HG03521 (cell line): ENCODE data around the gene POLR2I.
"Not testable (repeated sequence)": the region's sequence is repeated elsewhere in the genome, so short reads cannot be mapped to it uniquely, and the experiment has no call there.

Experiments
- ATAC-seq: cut with Tn5 transposase; IDR thresholded peaks from one replicate; pipeline ENCODE4 v1.9.1; 2021; ENCODE audit warnings: mild to moderate bottlenecking, moderate library complexity; ENCODE audit not compliant: unreplicated experiment

The POLR2I gene

GRCh38 chr19:36134867-36135266 lies 20.2 kb upstream of the POLR2I start:
- not testable (repeated sequence) for ATAC-seq

GRCh38 chr19:36131221-36131620 lies 16.5 kb upstream of the POLR2I start:
- ATAC-seq, result not testable (repeated sequence)

GRCh38 chr19:36128392-36128736 lies 13.7 kb upstream of the POLR2I start:
- no peak for ATAC-seq

GRCh38 chr19:36125557-36125956 lies 10.9 kb upstream of the POLR2I start:
- ATAC-seq, result no peak

GRCh38 chr19:36121486-36122124 lies 6.9 kb upstream of the POLR2I start:
- ATAC-seq, result no peak

GRCh38 chr19:36120984-36121358 lies 6.3 kb upstream of the POLR2I start:
- no peak for ATAC-seq

- ATAC-seq, result no peak
Observed at GRCh38 chr19:36120092-36120983, 5.7 kb upstream of the POLR2I start.

- ATAC-seq, result no peak
Observed at GRCh38 chr19:36116344-36116637, 1.6 kb upstream of the POLR2I start.

- no peak for ATAC-seq
Observed at GRCh38 chr19:36115453-36116343, 1.0 kb upstream of the POLR2I start, which contains the start of gene TBCB. Gene TBCB, plus strand, starts transcription at chr19:36115468. Its CDS starts 93 bp downstream, at chr19:36115561.

GRCh38 chr19:36113894-36114720 lies 568 bp downstream of the POLR2I start:
- ATAC-seq, result no peak

GRCh38 chr19:36113425-36113824 lies 1.2 kb downstream of the POLR2I start:
- no peak for ATAC-seq

- no peak for ATAC-seq
Observed at GRCh38 chr19:36112678-36113077, 2.0 kb downstream of the POLR2I start.

- ATAC-seq, result no peak
Observed at GRCh38 chr19:36111200-36111539, 3.5 kb downstream of the POLR2I start.

GRCh38 chr19:36110487-36111199 lies 4.0 kb downstream of the POLR2I start, which contains the start of gene OVOL3:
Gene OVOL3, plus strand, starts transcription at chr19:36111143. Its CDS starts 60 bp downstream, at chr19:36111203.
- no peak for ATAC-seq

GRCh38 chr19:36108684-36109083 lies 6.0 kb downstream of the POLR2I start:
- no peak for ATAC-seq

GRCh38 chr19:36106991-36107390 lies 7.7 kb downstream of the POLR2I start:
- ATAC-seq, result no peak

- ATAC-seq, result no peak
Observed at GRCh38 chr19:36106441-36106840, 8.2 kb downstream of the POLR2I start.

GRCh38 chr19:36103842-36104552 lies 10.7 kb downstream of the POLR2I start:
- ATAC-seq, result no peak

GRCh38 chr19:36103040-36103626 lies 11.5 kb downstream of the POLR2I start:
- ATAC-seq, result no peak
